Fibroblast of villous mesenchyme (primary cell): ENCODE results near the gene UQCC2. TPM values are rescaled to one million over a fixed set of nuclear protein-coding genes. Genes with fewer than 3 reads are reported as not detected.

Experiments
- DNase-seq: peaks from one replicate; pipeline ENCODE4 v3.0.0-alpha.2; 2010; ENCODE audit warnings: low read depth
- H3K4me3 ChIP-seq: 2 replicates; pipeline ENCODE4 v1.5.1; 2011; ENCODE audit warnings: low read depth, mild to moderate bottlenecking, low read length
- CTCF ChIP-seq: IDR thresholded peaks from 2 replicates; pipeline ENCODE4 v1.5.1; 2012; ENCODE audit warnings: low read depth, mild to moderate bottlenecking, low read length; ENCODE audit not compliant: insufficient read depth
- total RNA-seq: library from RNA; depleted of rRNA; stranded (reverse); fragments of >200 nt; gene quantifications from 2 replicates; pipeline ENCODE4 v1.2.3, GENCODE V29; 2012

Gene UQCC2
- total RNA-seq, 1 donor, result 24.6 TPM

- no peak for DNase-seq
- no peak for TF ChIP-seq CTCF
These were observed 1.8 kb downstream of the UQCC2 start for GRCh38 chr6:33709605-33710295.

GRCh38 chr6:33708516-33709204 is 2.8 kb downstream of the UQCC2 start:
- DNase-seq, result no peak
- no peak for TF ChIP-seq CTCF
- no peak overlapping the region for H3K4me3 ChIP-seq

More at GRCh38 chr6:33709605-33710295, 1.8 kb downstream of the UQCC2 start:
- no peak overlapping the region for H3K4me3 ChIP-seq

GRCh38 chr6:33707771-33708170 is 3.7 kb downstream of the UQCC2 start:
- H3K4me3 ChIP-seq, result no peak overlapping the region
- no peak for TF ChIP-seq CTCF
- DNase-seq, result no peak

GRCh38 chr6:33705955-33706725 is 5.4 kb downstream of the UQCC2 start:
- H3K4me3 ChIP-seq, result no peak overlapping the region
- no peak for DNase-seq
- no peak for TF ChIP-seq CTCF

- TF ChIP-seq CTCF, result no peak
- DNase-seq, result peak; percentile 19
- H3K4me3 ChIP-seq, result no peak overlapping the region
These were observed 6.1 kb downstream of the UQCC2 start for GRCh38 chr6:33705268-33705885.

- no peak for TF ChIP-seq CTCF
- H3K4me3 ChIP-seq, result no peak overlapping the region
- DNase-seq, result no peak
These were observed 7.1 kb downstream of the UQCC2 start for GRCh38 chr6:33704215-33705066.
